GM12892 (cell line): Measurements from ENCODE around the gene PNLIP.

Experiments
- DNase-seq: peaks from one replicate; pipeline ENCODE4 v3.0.0; 2011; ENCODE audit not compliant: insufficient read length
- FAIRE-seq: peaks from 2 replicates; lab custom pipeline; 2011; peaks lifted over from hg19 to GRCh38; lab: Jason Lieb, UNC
- POLR2A ChIP-seq: IDR thresholded peaks from 2 replicates; pipeline ENCODE4 v1.6.1; 2011; ENCODE audit warnings: low read depth, low read length, control low read depth
- POLR2AphosphoS5 ChIP-seq: IDR thresholded peaks from 2 replicates; pipeline ENCODE4 v1.6.1; 2011; ENCODE audit warnings: low read depth, low read length, control low read depth
- TAF1 ChIP-seq: IDR thresholded peaks from 2 replicates; pipeline ENCODE4 v1.6.1; 2011; ENCODE audit warnings: low read depth, mild to moderate bottlenecking, control low read depth, low read length, borderline replicate concordance

Gene PNLIP

GRCh38 chr10:116589926-116590325 is 44.2 kb downstream of the PNLIP start:
- TF ChIP-seq TAF1 (no peak), POLR2AphosphoS5 (no peak), POLR2A (no peak)
- FAIRE-seq: no peak

GRCh38 chr10:116590590-116591444 is 45.1 kb downstream of the PNLIP start, which contains the start of gene PNLIPRP1:
TSS of gene PNLIPRP1 (plus strand) at chr10:116590959. CDS start at chr10:116591130, 171 bp downstream.
- FAIRE-seq (no peak), DNase-seq (no peak)
- TF ChIP-seq TAF1: no peak
- TF ChIP-seq POLR2AphosphoS5: no peak
- TF ChIP-seq POLR2A: no peak

More at GRCh38 chr10:116589926-116590325, 44.2 kb downstream of the PNLIP start:
- DNase-seq: no peak

GRCh38 chr10:116593139-116593740 is 47.5 kb downstream of the PNLIP start:
- no peak for TF ChIP-seq POLR2A
- no peak for TF ChIP-seq TAF1
- TF ChIP-seq POLR2AphosphoS5: no peak
- DNase-seq: no peak
- no peak for FAIRE-seq

- TF ChIP-seq POLR2AphosphoS5 (no peak), TAF1 (no peak), POLR2A (no peak)
- DNase-seq: no peak
Measured at GRCh38 chr10:116594525-116595035, 48.8 kb downstream of the PNLIP start.

GRCh38 chr10:116596062-116596461 is 50.3 kb downstream of the PNLIP start:
- TF ChIP-seq POLR2A (no peak), TAF1 (no peak), POLR2AphosphoS5 (no peak)
- FAIRE-seq: no peak

More at GRCh38 chr10:116594525-116595035, 48.8 kb downstream of the PNLIP start:
- FAIRE-seq: no peak

GRCh38 chr10:116597543-116597942 is 51.8 kb downstream of the PNLIP start:
- TF ChIP-seq POLR2A (no peak), TAF1 (no peak), POLR2AphosphoS5 (no peak)
- FAIRE-seq (no peak), DNase-seq (no peak)

More at GRCh38 chr10:116596062-116596461, 50.3 kb downstream of the PNLIP start:
- no peak for DNase-seq

- no peak for TF ChIP-seq POLR2AphosphoS5
- TF ChIP-seq POLR2A: no peak
- no peak for TF ChIP-seq TAF1
- FAIRE-seq (no peak), DNase-seq (no peak)
Measured at GRCh38 chr10:116598329-116598728, 52.6 kb downstream of the PNLIP start.

- FAIRE-seq: no peak
- TF ChIP-seq POLR2AphosphoS5 (no peak), POLR2A (no peak), TAF1 (no peak)
- no peak for DNase-seq
Measured at GRCh38 chr10:116599991-116600390, 54.3 kb downstream of the PNLIP start.

GRCh38 chr10:116602648-116603400 is 57.1 kb downstream of the PNLIP start:
- FAIRE-seq: no peak
- no peak for TF ChIP-seq TAF1
- no peak for TF ChIP-seq POLR2A
- no peak for TF ChIP-seq POLR2AphosphoS5
- DNase-seq: no peak

- TF ChIP-seq TAF1 (no peak), POLR2AphosphoS5 (no peak), POLR2A (no peak)
- DNase-seq: no peak
- FAIRE-seq: no peak
Measured at GRCh38 chr10:116606061-116606483, 60.3 kb downstream of the PNLIP start.

- FAIRE-seq: no peak
- TF ChIP-seq POLR2AphosphoS5 (no peak), TAF1 (no peak), POLR2A (no peak)
Measured at GRCh38 chr10:116607336-116607735, 61.6 kb downstream of the PNLIP start.

More at GRCh38 chr10:116607336-116607735, 61.6 kb downstream of the PNLIP start:
- DNase-seq: no peak
